H1 (cell line): ENCODE results near the gene MICALL1. TPM values are rescaled to one million over a fixed set of nuclear protein-coding genes. Genes with fewer than 3 reads are reported as not detected.

ENCODE experiments used
- CTCF ChIA-PET: fragments of 300-600 bp; sonication (Branson Sonifier 250); formaldehyde crosslinking; loops from one replicate; lab custom pipeline; 2021; ENCODE audit not compliant: partially characterized antibody; lab: Charles Lee
- POLR2A ChIA-PET: fragments of 300-600 bp; sonication (Branson Sonifier 250); formaldehyde crosslinking; loops from one replicate; lab custom pipeline; 2021; ENCODE audit warnings: inconsistent platforms; ENCODE audit not compliant: partially characterized antibody; lab: Charles Lee
- DNase-seq, 2 experiments: peaks; one replicate each; pipeline versions ENCODE4 v3.0.0 to v3.0.0-alpha.2; 2010 to 2022; ENCODE audit warnings: low spot score in 2 of 2, low read depth in 1 of 2, mixed read lengths in 1 of 2
- FAIRE-seq: peaks from 2 replicates; lab custom pipeline; 2011; peaks lifted over from hg19 to GRCh38; lab: Jason Lieb, UNC
- H2AFZ ChIP-seq: 2 replicates; pipeline ENCODE4 v1.8.1; 2012; ENCODE audit warnings: low read length, inconsistent platforms
- H2AK5ac ChIP-seq: 2 replicates; pipeline ENCODE4 v1.6.1; 2013; ENCODE audit warnings: low read depth, low read length
- H2BK120ac ChIP-seq: replicated peaks from 2 replicates; pipeline ENCODE3; 2013; ENCODE audit warnings: low read depth, low read length, inconsistent platforms
- H2BK12ac ChIP-seq: 2 replicates; pipeline ENCODE4 v1.6.1; 2013; ENCODE audit warnings: low read depth, low read length
- H2BK15ac ChIP-seq: 2 replicates; pipeline ENCODE4 v1.6.1; 2013; ENCODE audit warnings: low read length
- H2BK20ac ChIP-seq: 2 replicates; pipeline ENCODE4 v1.6.1; 2013; ENCODE audit warnings: low read length
- H2BK5ac ChIP-seq: 2 replicates; pipeline ENCODE4 v1.6.1; 2013; ENCODE audit warnings: low read depth, low read length
- H3K14ac ChIP-seq: 2 replicates; pipeline ENCODE4 v1.6.1; 2013; ENCODE audit warnings: inconsistent platforms; ENCODE audit not compliant: insufficient read length
- H3K18ac ChIP-seq: 2 replicates; pipeline ENCODE4 v1.6.1; 2013; ENCODE audit warnings: low read length; ENCODE audit errors: extremely low read depth
- H3K23ac ChIP-seq: 2 replicates; pipeline ENCODE4 v1.6.1; 2013; ENCODE audit warnings: inconsistent platforms; ENCODE audit not compliant: insufficient read length
- H3K23me2 ChIP-seq: 2 replicates; pipeline ENCODE4 v1.6.1; 2013; ENCODE audit warnings: low read depth, low read length
- H3K27ac ChIP-seq: 2 replicates; pipeline ENCODE4 v1.6.1; 2011; ENCODE audit warnings: low read depth, low read length, inconsistent platforms
- H3K27me3 ChIP-seq, 4 experiments: replicated peaks in 1 of 4; 1 replicate in 1 of 4; 2 replicates in 3 of 4; pipeline versions ENCODE4 v1.6.1 to v1.8.1; 2011 to 2013; ENCODE audit warnings: low read length in 3 of 4, mild to moderate bottlenecking in 3 of 4, inconsistent platforms in 2 of 4, mixed read lengths in 2 of 4, moderate library complexity in 1 of 4; ENCODE audit not compliant: control insufficient read depth in 3 of 4, insufficient read depth in 3 of 4; ENCODE audit errors: extremely low read depth in 1 of 4
- H3K36me3 ChIP-seq, 4 experiments: 2 replicates each; pipeline versions ENCODE4 v1.6.1 to v1.8.1; 2011 to 2013; ENCODE audit warnings: mild to moderate bottlenecking in 4 of 4, low read length in 3 of 4, moderate library complexity in 2 of 4, control low read depth in 1 of 4, inconsistent platforms in 1 of 4; ENCODE audit not compliant: insufficient read depth in 4 of 4, control insufficient read depth in 2 of 4
- H3K4ac ChIP-seq: replicated peaks from 2 replicates; pipeline ENCODE3; 2013; ENCODE audit warnings: low read length, low read depth, mixed read lengths, inconsistent platforms; ENCODE audit not compliant: insufficient read length
- H3K4me1 ChIP-seq, 4 experiments: replicated peaks in 1 of 4; 1 replicate in 1 of 4; 2 replicates in 3 of 4; pipeline versions ENCODE4 v1.6.1 to v1.8.1; 2011 to 2013; ENCODE audit warnings: low read length in 3 of 4, inconsistent platforms in 2 of 4, mixed read lengths in 1 of 4; ENCODE audit not compliant: insufficient read depth in 4 of 4, control insufficient read depth in 3 of 4
- H3K4me2 ChIP-seq, 2 experiments: 2 replicates each; pipeline versions ENCODE4 v1.6.1 to v1.8.1; 2011 to 2013; ENCODE audit warnings: low read depth in 2 of 2, low read length in 2 of 2, control low read depth in 1 of 2, inconsistent platforms in 1 of 2, mild to moderate bottlenecking in 1 of 2; ENCODE audit not compliant: insufficient read depth in 1 of 2
- H3K4me3 ChIP-seq, 4 experiments: fragments of 200-600, 300-600 bp in 1 of 4; sonication (generic), shearing (Covaris generic), sonication (Bioruptor Twin) in 1 of 4; 2 replicates each; pipeline versions ENCODE4 v1.5.1 to v1.8.1; 2011 to 2016; ENCODE audit warnings: low read length in 4 of 4, low read depth in 3 of 4, control low read depth in 2 of 4, inconsistent platforms in 2 of 4, mild to moderate bottlenecking in 2 of 4, mixed read lengths in 1 of 4, moderate library complexity in 1 of 4; ENCODE audit not compliant: insufficient read depth in 2 of 4; ENCODE audit errors: extremely low read depth in 1 of 4
- H3K56ac ChIP-seq: replicated peaks from 2 replicates; pipeline ENCODE3; 2013; ENCODE audit warnings: low read depth, mild to moderate bottlenecking, mixed read lengths, low read length, inconsistent platforms; ENCODE audit not compliant: insufficient read length
- H3K79me1 ChIP-seq: 2 replicates; pipeline ENCODE4 v1.6.1; 2013; ENCODE audit warnings: low read depth, low read length, control low read depth
- H3K79me2 ChIP-seq, 2 experiments: 2 replicates each; pipeline versions ENCODE4 v1.6.1 to v1.8.1; 2012 to 2013; ENCODE audit warnings: low read length in 2 of 2, mild to moderate bottlenecking in 2 of 2, inconsistent platforms in 1 of 2; ENCODE audit not compliant: insufficient read depth in 2 of 2, control insufficient read depth in 1 of 2
- H3K9ac ChIP-seq, 4 experiments: replicated peaks in 1 of 4; 1 replicate in 1 of 4; 2 replicates in 3 of 4; pipeline versions ENCODE4 v1.6.1 to v1.8.1; 2011 to 2013; ENCODE audit warnings: low read depth in 3 of 4, low read length in 3 of 4, control low read depth in 2 of 4, mild to moderate bottlenecking in 2 of 4, moderate library complexity in 2 of 4, inconsistent platforms in 1 of 4; ENCODE audit errors: extremely low read depth in 1 of 4
- H3K9me3 ChIP-seq, 2 experiments: 2 replicates each; pipeline versions ENCODE4 v1.6.1 to v1.8.1; 2012 to 2013; ENCODE audit warnings: mild to moderate bottlenecking in 2 of 2, moderate library complexity in 2 of 2, control low read depth in 1 of 2, inconsistent platforms in 1 of 2, low read depth in 1 of 2, low read length in 1 of 2, mixed read lengths in 1 of 2; ENCODE audit not compliant: insufficient read depth in 2 of 2
- H4K20me1 ChIP-seq, 2 experiments: replicated peaks in 1 of 2; 2 replicates each; pipeline versions ENCODE3 to v1.8.1; 2011 to 2013; ENCODE audit warnings: inconsistent platforms in 2 of 2, low read length in 2 of 2, mild to moderate bottlenecking in 1 of 2; ENCODE audit not compliant: insufficient read depth in 2 of 2, control insufficient read depth in 1 of 2
- H4K5ac ChIP-seq: 2 replicates; pipeline ENCODE4 v1.6.1; 2013; ENCODE audit warnings: low read length, low read depth, mixed read lengths, inconsistent platforms; ENCODE audit not compliant: insufficient read length
- H4K8ac ChIP-seq: 2 replicates; pipeline ENCODE4 v1.8.0; 2013; ENCODE audit warnings: mild to moderate bottlenecking, moderate library complexity, low read length, inconsistent platforms; ENCODE audit not compliant: insufficient read depth; ENCODE audit errors: extremely low read depth
- H4K91ac ChIP-seq: replicated peaks from 2 replicates; pipeline ENCODE3; 2013; ENCODE audit warnings: low read length, mixed read lengths, inconsistent platforms; ENCODE audit not compliant: insufficient read length
- ASH2L ChIP-seq: fragments of 200-600, 300-600 bp; sonication (generic); IDR thresholded peaks from one replicate; pipeline ENCODE4 v1.7.1; 2017; ENCODE audit warnings: low read length
- BCL11A ChIP-seq, 2 experiments: IDR thresholded peaks; one replicate each; pipeline ENCODE4 v1.6.1; 2011; ENCODE audit warnings: low read depth in 2 of 2, low read length in 2 of 2, mild to moderate bottlenecking in 2 of 2
- CEBPB ChIP-seq: IDR thresholded peaks from 2 replicates; pipeline ENCODE4 v1.6.1; 2012; ENCODE audit warnings: low read depth, low read length
- RNF2 ChIP-seq: fragments of 200-900, 300-1000 bp; sonication (generic); IDR thresholded peaks from 2 replicates; pipeline ENCODE4 v1.7.1; 2016; ENCODE audit warnings: borderline replicate concordance, low read depth, mild to moderate bottlenecking, antibody characterized with exemption, low read length; ENCODE audit not compliant: poor library complexity, severe bottlenecking; ENCODE audit errors: missing control alignments
- SIX5 ChIP-seq: IDR thresholded peaks from 2 replicates; pipeline ENCODE4 v1.6.1; 2011; ENCODE audit warnings: mild to moderate bottlenecking, low read depth, low read length
- YY1 ChIP-seq: IDR thresholded peaks from 2 replicates; pipeline ENCODE4 v1.6.1; 2011; ENCODE audit warnings: low read depth, mild to moderate bottlenecking, low read length
- WGBS, 2 experiments: shearing (Covaris generic) in 1 of 2; methylation state at CpG; one replicate each; pipeline versions ENCODE4 v1.1.6 to v1.1.7; 2013 to 2015; ENCODE audit warnings: low lambda C conversion rate in 2 of 2, mixed read lengths in 2 of 2, inconsistent platforms in 1 of 2, low coverage in 1 of 2, missing lambda C conversion rate in 1 of 2; ENCODE audit not compliant: insufficient replicate concordance in 2 of 2, insufficient coverage in 1 of 2, insufficient read length in 1 of 2; ENCODE audit errors: extremely low coverage in 1 of 2, missing lambda C conversion rate in 1 of 2; 5-methylcytosine and 5-hydroxymethylcytosine counted together
- polyA plus RNA-seq, 7 experiments: library from polyadenylated mRNA; depleted of rRNA in 3 of 7; stranded (reverse) in 5 of 7; unstranded in 2 of 7; fragments of >200 nt in 5 of 7; fragments of 200-250 nt in 2 of 7; gene quantifications; 1 replicate in 5 of 7; 2 replicates in 1 of 7; 4 replicates in 1 of 7; pipeline versions ENCODE4 v1.2.1 to v1.2.3, GENCODE V29; 2011 to 2013; ENCODE audit warnings: missing spikeins in 2 of 7, mixed read lengths in 2 of 7
- total RNA-seq: library from RNA; stranded (reverse); fragmentation: NEBNext Ultra II Directional; extraction: Animal tissue kit (Norgen Biotek cat#: 25700); gene quantifications from 2 replicates; pipeline ENCODE4 v1.2.1, GENCODE V29; 2021

MICALL1 gene
- total and polyA plus RNA-seq, 2 of the 8 experiments (the other 6 are each of a cell fraction or from before 2014, with no cell fraction given) = 17.7 to 32.1 TPM

- H3K27ac ChIP-seq = no peak overlapping the region
- no peaks in the 10 kb centered on the region for H3K9me3 ChIP-seq
- no peak overlapping the region for H3K23ac ChIP-seq
- H2BK5ac ChIP-seq = no peak overlapping the region
- H4K20me1 ChIP-seq = no peaks in the 10 kb centered on the region
- no peaks in the 10 kb centered on the region for H3K79me1 ChIP-seq
- no peak overlapping the region for H2AFZ ChIP-seq
- 90% methylated on average over 6 of the region's 6 CpGs; no CpG with 5 or more reads in 1 of the 2 experiments for WGBS, 2 experiments
- H3K56ac ChIP-seq = no peak overlapping the region
- CTCF ChIA-PET = interaction anchor here (1.9 to 4.3 kb wide), 2 partner anchors 8 to 11 kb away, joined by 8 to 20 read pairs; partner anchors contain the start of gene SOX10
- FAIRE-seq (no peak), DNase-seq (no peak)
- POLR2A ChIA-PET = interaction anchor here (1.4 kb wide), 2 partner anchors 7 to 8 kb away, joined by 4 to 7 read pairs; partner anchors contain the start of gene SOX10
- no peak overlapping the region for H4K5ac ChIP-seq
- H4K8ac ChIP-seq = no peak overlapping the region
- no peak overlapping the region for H4K91ac ChIP-seq
- H2AK5ac ChIP-seq = no peak overlapping the region
- no peak for TF ChIP-seq ASH2L
- no peak for TF ChIP-seq BCL11A (IDR thresholded peaks at IDR 0.05; ENCODE audit: low read depth in 2 of 2, low read length in 2 of 2)
- no peak for TF ChIP-seq CEBPB
- no peak for TF ChIP-seq YY1
- TF ChIP-seq SIX5 = no peak
- TF ChIP-seq RNF2 = no peak
- no peak overlapping the region for H2BK20ac ChIP-seq
- no peaks in the 10 kb centered on the region for H3K23me2 ChIP-seq
- no peak overlapping the region for H2BK15ac ChIP-seq
- H3K4ac ChIP-seq = no peak overlapping the region
- H3K27me3 ChIP-seq = no peaks in the 10 kb centered on the region; a peak in 1 of 7 replicates
- H3K18ac ChIP-seq = no peak overlapping the region
- no peak overlapping the region for H2BK12ac ChIP-seq
- H2BK120ac ChIP-seq = no peak overlapping the region
- H3K4me1 ChIP-seq = peaks cover 0 to 5% (median 1%) of the 10 kb centered on the region in 4 experiments; a peak in 2 of 7 replicates
- no peak overlapping the region for H3K14ac ChIP-seq
- H3K9ac ChIP-seq = no peak overlapping the region
- H3K79me2 ChIP-seq = no peaks in the 10 kb centered on the region
- H3K36me3 ChIP-seq = no peaks in the 10 kb centered on the region; a peak in 1 of 8 replicates
- H3K4me2 ChIP-seq = no peak overlapping the region
- H3K4me3 ChIP-seq = no peak overlapping the region
These were observed 85.8 kb downstream of the MICALL1 start for GRCh38 chr22:37991731-37992442.
